Measurements from ENCODE around the gene PLB1. TPM values are rescaled to one million over a fixed set of nuclear protein-coding genes. Genes with fewer than 3 reads are reported as not detected.

The PLB1 gene
- polyA plus RNA-seq, 1 donor: 1.2 TPM

- DNase-seq: no peak
These were observed 94.8 kb downstream of the PLB1 start for GRCh38 chr2:28590496-28591301.

- DNase-seq: no peak
These were observed 96.0 kb downstream of the PLB1 start for GRCh38 chr2:28591711-28592335.

GRCh38 chr2:28592481-28592880 is 96.6 kb downstream of the PLB1 start:
- DNase-seq: no peak

DNA sequence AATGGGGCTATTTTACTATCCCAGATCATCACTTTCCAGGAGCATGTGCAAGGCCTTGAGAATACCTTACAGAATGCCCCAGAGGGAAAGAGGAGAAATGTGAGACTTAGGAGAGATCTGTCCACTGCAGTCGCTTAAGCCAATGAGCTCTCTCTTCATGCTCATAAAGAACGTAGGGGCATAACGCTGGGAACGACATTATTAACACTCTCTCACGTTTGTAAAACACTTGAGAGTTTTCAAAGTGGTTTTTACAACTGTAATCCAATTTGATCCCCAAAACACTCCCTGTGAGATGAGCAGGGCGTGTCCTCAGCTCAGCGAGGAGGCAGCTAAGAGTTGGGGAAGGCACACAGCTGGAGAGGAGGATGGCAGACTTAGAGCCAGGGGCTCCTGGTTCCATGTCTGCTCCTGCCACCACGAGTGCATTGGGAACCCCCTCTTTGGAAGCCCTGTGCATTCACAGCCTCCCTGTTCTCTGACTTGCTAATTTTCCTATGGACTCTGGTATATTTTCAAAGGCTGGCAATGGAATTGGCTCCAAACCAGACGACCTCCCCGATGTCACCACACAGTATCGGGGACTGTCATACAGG is 97.4 kb downstream of the PLB1 start:
- DNase-seq: no peak

GRCh38 chr2:28594000-28594331 is 98.1 kb downstream of the PLB1 start:
- no peak for DNase-seq

DNA sequence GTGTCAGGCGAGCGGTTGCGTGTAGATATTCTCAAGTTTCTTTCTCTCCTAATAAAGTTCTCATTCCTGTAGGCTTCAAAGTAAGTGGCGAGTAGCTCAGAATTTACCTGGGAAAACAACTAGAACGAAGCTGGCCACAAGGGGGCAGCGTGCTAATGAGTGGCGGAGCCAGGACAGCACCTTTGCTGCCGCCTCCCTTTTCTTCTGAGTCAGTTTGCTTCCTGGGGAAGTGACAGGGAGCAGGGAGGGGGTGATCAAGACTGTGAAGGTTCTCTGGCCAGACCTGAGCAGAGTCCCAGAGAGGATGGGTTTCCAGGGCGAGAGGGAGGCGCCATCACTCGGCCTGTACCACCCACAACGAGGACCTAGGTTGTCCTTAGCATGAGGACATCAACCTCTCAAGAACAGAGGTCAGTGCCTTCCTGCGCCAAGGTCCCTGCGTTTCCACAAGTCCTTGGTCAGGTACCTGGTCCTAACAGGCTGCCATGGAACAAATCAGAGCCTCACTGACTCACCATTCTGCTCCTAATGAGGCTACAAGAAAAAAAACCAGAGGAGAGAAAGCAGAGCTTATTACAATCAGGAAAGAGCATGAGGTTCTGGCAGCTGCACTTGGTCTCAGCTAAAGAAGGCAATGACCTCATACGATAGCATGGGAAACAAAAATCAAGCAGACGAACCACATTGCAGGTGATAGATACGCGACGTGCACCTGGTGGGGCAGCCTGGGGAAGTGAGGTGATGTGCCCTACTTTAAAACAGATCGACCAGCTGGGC is 98.7 kb downstream of the PLB1 start:
- DNase-seq: peak; percentile 92

GRCh38 chr2:28595323-28595722 is 99.5 kb downstream of the PLB1 start:
- no peak for DNase-seq

DNA sequence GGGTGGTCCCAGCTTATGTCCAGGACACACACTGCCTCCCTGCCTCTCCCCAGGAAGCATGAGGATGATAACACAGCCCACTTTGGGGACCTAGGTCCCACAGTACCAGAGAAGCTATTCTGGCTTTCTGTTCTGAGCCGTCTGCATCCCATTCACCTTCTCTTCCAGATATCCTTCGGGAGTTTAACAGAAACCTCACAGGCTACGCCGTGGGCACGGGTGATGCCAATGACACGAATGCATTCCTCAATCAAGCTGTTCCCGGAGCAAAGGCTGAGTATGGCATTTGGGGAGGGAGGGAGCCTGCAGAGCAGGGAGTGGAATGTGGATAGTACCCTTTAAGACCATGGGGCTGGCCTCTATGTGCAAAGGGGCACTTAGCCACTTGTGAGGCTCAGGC is 102.6 kb downstream of the PLB1 start:
- DNase-seq: no peak

DNA sequence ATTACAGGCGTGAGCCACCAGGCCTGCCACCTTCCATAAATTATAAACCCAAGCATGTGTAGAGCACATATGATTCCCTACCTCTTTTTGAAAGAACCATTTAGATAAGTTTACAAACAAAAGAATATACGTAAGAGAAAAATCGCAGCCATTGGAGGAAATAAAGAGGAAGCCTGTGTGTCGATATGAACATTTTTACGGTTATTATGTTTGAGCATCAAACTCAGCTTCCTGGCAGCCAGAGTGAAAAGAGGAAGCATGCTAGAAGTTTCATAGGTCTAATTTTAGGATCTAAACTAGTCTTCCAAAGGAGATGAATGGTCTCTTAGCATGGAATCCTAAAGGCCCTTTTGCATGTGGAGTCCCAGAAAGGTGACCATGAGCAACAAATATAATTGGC is 104.3 kb downstream of the PLB1 start:
- DNase-seq: no peak

DNA sequence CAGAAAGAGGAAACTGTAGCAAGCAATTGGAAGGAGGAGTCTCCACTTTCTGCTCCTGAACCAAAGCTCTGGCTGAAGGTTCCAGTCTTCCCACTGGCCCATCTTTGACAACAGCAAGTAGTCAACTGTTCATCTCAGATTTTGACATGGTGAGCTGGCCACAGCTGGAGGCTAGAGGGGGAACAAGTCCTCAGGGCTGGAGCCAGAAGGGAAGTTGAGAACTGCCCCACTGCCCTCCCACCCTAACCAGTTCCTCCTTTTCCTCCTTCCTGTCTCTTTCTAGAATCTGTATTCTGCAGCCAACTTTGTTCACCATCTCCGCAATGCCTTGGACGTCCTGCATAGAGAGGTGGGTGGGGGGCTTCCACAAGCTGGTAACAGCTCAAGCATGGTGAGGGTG is 105.8 kb downstream of the PLB1 start:
- DNase-seq: no peak

DNA sequence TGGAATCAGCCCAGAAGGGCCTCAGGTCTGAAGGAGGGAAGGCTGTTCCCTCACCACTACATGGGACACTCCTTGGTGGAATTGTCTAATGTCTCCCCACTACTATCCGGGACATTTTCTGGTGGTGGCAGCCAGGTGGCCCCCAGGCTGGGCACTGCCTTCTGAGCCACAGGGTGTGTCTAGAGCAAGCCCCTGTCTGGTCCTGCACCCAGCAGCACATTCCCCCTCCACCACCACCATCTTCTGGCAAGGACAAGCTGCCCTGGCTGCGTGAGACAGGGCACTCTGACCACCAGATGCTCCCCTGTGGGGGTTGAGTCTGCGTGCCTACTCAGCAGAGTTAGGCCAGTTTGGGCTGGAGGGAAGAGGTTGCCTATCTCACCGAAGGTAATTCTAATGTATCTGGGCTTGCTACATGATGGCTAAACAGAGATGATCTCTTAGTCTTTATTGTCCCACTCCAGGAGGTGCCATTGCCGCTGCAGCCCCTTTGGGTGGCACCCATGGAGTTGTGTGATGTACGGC is 106.3 kb downstream of the PLB1 start:
- no peak for DNase-seq

DNA sequence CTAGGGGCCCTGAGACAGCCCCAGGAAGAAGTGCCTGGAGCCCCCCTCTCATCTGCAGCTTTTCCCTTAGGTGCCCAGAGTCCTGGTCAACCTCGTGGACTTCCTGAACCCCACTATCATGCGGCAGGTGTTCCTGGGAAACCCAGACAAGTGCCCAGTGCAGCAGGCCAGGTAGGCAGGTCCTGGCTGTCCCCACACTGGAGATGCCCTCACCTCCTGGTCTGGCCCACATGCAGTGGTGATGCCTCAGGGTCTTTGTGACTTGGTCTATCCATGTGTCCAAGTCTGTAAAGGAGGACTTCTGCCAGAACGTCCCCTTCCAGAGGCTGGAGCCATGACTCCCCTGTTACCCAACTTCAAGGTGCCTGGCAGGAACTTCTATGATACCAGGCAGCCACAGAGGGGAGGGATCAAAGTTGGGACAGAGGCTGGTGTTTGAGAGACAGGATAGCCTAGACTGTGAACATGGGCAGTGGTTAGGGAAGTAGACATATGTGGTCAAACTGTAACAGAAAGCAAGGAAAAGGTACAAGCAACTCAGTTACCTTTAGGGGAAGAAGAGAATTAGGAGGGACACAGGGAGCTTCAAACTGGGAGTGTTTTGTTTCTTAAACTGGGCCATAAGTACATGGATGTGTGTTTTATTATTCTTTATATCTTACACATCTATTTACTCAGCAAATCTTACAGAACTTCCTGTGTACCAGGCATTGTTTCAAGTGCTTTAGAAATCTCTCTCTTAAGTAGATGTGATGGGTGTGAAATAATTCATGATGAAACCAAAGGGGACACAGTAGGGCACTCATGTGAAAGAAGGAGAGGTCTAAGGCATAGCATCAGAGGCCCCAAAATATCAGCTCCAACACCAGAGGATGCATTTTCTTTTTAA is 107.1 kb downstream of the PLB1 start:
- no peak for DNase-seq

- no peak for DNase-seq
These were observed 108.0 kb downstream of the PLB1 start for GRCh38 chr2:28603821-28604220.

DNA sequence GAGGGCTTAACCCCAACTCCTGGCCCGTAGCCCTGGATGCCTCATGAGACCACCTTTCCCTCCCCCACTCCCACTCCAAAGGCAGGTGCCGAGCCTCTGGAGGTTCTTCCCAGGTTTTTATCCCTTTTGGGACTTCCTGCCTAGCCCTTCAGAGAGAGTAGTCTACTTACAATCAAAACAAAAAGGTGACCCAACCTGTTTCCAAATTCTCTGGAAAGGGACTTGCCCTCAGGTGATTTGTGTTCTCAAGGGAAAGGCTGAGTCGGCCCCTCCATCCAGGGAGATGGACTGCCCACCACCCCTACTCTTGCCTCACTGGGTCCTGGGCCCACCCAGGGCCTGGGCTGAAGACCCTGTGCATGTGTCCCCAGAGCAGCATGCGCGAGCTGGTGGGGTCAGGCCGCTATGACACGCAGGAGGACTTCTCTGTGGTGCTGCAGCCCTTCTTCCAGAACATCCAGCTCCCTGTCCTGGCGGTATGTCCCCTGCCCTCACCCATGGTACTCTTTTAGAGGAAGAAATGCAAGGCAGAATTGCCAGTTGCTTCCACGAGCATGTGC is 108.5 kb downstream of the PLB1 start:
- DNase-seq: no peak

DNA sequence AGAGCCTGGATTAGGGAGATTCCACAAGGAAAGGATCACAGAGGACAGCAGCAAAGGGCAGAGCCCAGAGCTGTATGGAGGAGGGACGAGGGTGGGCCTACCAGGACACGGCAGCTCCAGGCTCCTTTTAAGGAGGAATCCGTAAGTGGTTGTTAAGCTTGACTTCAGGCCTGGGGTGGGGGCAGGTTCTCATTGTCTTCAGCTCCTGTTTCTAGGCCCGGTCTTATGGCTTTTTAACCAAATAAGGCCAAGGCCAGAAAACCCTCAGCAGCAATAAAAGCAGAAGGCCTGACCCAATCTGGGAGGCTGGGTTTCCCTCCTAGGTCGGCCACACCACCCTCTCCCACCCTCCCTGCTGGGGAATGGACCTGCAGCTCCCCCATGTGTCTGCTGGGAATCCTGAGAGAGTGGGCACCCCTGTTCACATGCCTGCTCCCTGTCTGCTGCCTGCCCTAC is 111.2 kb downstream of the PLB1 start:
- no peak for DNase-seq

- no peak for DNase-seq
These were observed 112.1 kb downstream of the PLB1 start for GRCh38 chr2:28607730-28608499.

DNA sequence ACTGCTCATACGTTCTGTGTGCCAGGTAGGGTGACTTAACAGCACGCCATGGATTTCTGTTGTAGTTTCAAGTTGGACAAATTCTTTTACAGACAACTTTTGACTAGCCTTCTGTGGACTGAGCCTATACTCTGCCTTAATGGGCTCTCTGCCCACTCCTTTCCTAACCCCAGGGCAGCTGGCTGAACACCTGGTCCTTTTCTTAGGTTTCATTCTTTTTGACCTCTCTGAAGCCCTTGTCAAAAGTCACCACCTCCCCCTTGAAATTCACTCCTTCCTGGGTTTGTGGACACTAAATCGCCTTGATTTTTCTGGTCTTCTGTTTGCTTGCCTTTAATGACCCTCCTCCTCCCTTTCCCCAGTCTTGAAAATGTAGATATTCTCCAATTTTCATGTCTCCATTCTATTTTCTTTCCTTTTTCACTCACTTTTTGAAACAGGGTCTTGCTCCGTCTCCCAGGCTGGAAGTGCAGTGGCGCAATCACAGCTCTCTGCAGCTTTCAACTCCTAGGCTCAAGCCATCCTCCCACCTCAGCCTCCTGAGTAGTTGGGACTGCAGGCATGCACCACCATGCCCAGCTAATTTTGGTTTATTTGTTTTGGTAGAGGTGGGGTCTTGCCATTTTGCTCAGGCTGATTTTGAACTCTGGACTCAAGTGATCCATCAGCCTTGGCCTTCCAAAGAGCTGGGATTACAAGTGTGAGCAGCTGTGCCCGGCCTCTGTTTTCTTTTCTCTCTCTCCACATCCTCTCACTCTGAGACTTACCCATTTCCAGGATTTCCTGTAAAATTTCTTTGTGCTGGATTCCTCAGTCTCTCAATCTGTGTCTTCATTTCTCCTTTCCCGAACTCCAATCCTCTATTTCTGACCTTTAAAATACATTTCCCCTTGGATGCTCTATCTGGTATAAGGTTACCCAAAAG is 112.9 kb downstream of the PLB1 start:
- DNase-seq: no peak

DNA sequence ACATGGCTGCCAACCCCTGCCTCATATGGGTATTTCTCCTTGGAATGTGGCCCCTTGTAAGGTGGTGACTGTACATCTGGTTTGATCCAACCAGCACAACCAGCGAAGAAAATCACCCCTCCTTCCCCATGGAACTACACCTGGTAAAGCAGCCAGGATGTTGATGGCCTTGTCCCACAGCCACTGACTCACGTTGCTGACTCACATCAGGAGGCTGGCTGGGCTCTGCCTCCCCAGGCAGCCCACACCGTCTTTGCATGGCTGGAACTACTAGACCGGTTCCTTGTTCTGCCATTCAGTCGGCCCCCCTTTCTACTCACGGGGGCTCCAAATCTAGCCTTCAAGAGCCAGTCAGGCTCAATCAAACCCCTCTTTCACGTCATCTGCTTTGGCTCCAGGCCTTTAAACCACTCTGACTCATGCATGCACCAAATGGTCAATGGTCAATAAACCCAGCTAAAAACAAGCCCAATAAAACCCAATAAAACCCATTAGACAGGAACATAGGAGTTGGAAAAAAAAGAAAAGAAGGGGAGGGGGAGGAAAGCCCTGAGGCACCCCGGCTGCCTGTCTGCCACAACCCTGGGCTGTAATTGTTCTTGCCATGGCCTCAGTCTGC is 114.8 kb downstream of the PLB1 start:
- DNase-seq: no peak
